ENCODE results near the gene PDSS2.

- no peak for TF ChIP-seq POLR2A (IDR thresholded peaks at IDR 0.05)
- peak; percentile 84 to 94 (median 92) for TF ChIP-seq CTCF (IDR thresholded peaks at IDR 0.05)
Observed at GRCh38 chr6:107114213-107114925, 345.0 kb downstream of the PDSS2 start.

Data from testis (tissue), 2 donors.